RWPE2 (cell line): ENCODE measurements around the gene USP6.

Experiments
- ATAC-seq: fragments of 200-7000 bp; cut with Tn5 transposase; 3 replicates; pipeline ENCODE4 v1.9.1; 2021; ENCODE audit warnings: low read depth
- DNase-seq: peaks from one replicate; pipeline ENCODE4 v3.0.0-alpha.2; 2020; ENCODE audit warnings: low spot score
- H3K27ac ChIP-seq: fragments of 450-650 bp; 2 replicates; pipeline ENCODE4 v1.5.1; 2017; ENCODE audit warnings: mild to moderate bottlenecking; ENCODE audit not compliant: poor library complexity, severe bottlenecking
- H3K27me3 ChIP-seq: fragments of 250-450 bp; sonication (Bioruptor Pico); 2 replicates; pipeline ENCODE4 v1.5.1; 2021; ENCODE audit warnings: mild to moderate bottlenecking, moderate library complexity; ENCODE audit not compliant: insufficient read depth, poor library complexity, severe bottlenecking
- H3K36me3 ChIP-seq: fragments of 250-450 bp; sonication (Bioruptor Pico); 2 replicates; pipeline ENCODE4 v1.5.1; 2020; ENCODE audit warnings: low read depth, mild to moderate bottlenecking, moderate library complexity
- H3K4me1 ChIP-seq: fragments of 250-450 bp; sonication (Bioruptor Pico); 2 replicates; pipeline ENCODE4 v1.5.1; 2021; ENCODE audit warnings: mild to moderate bottlenecking, moderate library complexity; ENCODE audit not compliant: insufficient read depth, poor library complexity, severe bottlenecking
- H3K4me3 ChIP-seq: fragments of 250-450 bp; sonication (Bioruptor Pico); 2 replicates; pipeline ENCODE4 v1.5.1; 2021; ENCODE audit warnings: mild to moderate bottlenecking, moderate library complexity; ENCODE audit not compliant: severe bottlenecking
- H3K9me3 ChIP-seq: fragments of 250-450 bp; sonication (Bioruptor Pico); 2 replicates; pipeline ENCODE4 v1.5.1; 2021; ENCODE audit warnings: mild to moderate bottlenecking, moderate library complexity; ENCODE audit not compliant: severe bottlenecking
- TF ChIP-seq, protein P1 (sequence below): fragments of 450-650 bp; IDR thresholded peaks from one replicate; pipeline ENCODE4 v1.5.1; 2017; ENCODE audit warnings: mild to moderate bottlenecking, moderate library complexity; ENCODE audit not compliant: poor library complexity, severe bottlenecking

USP6 gene

DNA sequence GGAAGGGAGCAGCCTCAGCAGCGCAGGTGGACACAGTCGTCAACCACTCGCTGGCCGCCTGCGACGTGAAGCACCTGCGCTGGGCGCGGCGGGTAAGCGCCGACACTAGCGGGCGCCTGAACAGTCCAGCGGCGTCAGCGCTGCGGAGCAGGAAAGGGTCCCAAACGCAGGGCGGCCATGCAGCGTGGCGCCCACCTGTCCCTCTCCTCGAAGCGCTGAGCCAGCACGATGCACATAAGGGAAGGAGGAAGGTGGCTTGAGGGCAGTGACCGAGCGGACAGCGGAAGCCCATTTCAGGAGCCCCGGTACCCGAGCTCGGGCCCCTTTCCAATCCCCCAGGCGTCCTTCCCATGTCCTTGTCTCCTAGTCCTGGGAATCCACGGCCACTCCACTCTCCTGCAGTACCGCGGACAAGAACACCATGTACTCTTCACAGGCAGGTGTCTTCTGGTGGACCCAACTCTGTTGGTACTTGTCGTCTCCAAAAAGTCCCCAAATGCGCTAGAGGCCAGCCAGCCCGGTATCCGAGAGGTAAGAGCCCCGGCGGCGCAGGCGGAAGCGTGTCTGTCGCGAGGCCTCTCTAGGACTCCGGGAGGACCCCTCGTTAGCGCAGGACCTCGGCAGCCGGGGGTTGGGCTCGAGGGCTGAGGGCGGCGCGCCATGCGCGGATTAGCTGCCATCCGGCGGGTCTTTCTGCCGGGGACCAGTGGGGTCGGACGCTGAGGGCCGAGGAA lies 18.6 kb upstream of the USP6 start:
- peaks cover 37% of the 10 kb centered on the region for H3K9me3 ChIP-seq
- ATAC-seq: no peak
- no peaks in the 10 kb centered on the region for H3K4me1 ChIP-seq
- TF ChIP-seq, protein P1, sequence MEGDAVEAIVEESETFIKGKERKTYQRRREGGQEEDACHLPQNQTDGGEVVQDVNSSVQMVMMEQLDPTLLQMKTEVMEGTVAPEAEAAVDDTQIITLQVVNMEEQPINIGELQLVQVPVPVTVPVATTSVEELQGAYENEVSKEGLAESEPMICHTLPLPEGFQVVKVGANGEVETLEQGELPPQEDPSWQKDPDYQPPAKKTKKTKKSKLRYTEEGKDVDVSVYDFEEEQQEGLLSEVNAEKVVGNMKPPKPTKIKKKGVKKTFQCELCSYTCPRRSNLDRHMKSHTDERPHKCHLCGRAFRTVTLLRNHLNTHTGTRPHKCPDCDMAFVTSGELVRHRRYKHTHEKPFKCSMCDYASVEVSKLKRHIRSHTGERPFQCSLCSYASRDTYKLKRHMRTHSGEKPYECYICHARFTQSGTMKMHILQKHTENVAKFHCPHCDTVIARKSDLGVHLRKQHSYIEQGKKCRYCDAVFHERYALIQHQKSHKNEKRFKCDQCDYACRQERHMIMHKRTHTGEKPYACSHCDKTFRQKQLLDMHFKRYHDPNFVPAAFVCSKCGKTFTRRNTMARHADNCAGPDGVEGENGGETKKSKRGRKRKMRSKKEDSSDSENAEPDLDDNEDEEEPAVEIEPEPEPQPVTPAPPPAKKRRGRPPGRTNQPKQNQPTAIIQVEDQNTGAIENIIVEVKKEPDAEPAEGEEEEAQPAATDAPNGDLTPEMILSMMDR: no peak
- peaks cover 4% of the 10 kb centered on the region for H3K27me3 ChIP-seq
- no peaks in the 10 kb centered on the region for H3K36me3 ChIP-seq
- H3K4me3 ChIP-seq: no peak overlapping the region
- H3K27ac ChIP-seq: no peak overlapping the region
- no peak for DNase-seq

DNA sequence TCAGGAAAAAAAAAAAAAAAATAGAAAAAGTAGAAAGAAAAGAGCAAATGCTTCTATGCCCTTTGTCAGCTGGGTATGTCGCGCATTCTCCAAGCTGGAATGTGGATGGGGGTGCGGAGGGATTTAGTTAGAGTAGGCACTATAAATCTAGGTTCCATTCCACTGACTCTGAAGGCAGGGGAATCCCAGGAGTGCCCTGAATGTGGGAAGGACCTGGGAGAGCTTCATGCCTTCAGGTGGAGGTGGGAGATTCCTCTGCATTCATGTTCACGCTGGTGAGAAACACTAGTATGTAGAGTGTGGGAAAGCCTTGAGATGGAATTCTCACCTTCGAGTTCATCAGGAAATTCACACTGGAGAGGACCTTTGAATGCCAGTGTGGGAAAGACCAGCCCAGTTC lies 16.6 kb upstream of the USP6 start:
- TF ChIP-seq, protein P1: no peak
- peaks cover 20% of the 10 kb centered on the region for H3K9me3 ChIP-seq

DNA sequence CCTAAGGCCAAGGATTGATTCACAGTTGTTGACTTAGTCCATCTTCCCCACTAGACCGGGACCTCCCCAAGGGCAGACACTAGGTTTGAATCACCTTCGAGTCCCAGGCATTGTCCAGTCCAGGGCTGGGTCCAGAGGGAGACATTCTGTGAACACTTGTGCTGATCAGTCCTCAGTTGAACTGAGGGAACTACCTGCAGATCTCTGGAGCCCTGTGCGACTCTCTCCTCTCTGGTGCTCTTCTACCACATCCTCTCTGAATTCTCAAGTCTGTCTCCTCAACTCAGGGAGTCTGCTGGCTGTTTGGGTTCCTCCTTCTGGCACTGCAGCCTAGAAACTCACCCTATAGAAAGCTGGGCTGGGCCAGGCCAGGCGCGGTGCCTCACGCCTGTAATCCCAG lies 15.0 kb upstream of the USP6 start:
- Histone ChIP-seq H3K4me3 (no peak overlapping the region), H3K36me3 (peaks cover 6% of the 10 kb centered on the region), H3K9me3 (peaks cover 27% of the 10 kb centered on the region), H3K27me3 (peaks cover 4% of the 10 kb centered on the region), H3K27ac (no peak overlapping the region), H3K4me1 (no peaks in the 10 kb centered on the region)
- TF ChIP-seq, protein P1: no peak
- DNase-seq (no peak), ATAC-seq (no peak)

More for the DNA sequence above, 16.6 kb upstream of the USP6 start:
- H3K27ac ChIP-seq: no peak overlapping the region
- ATAC-seq (no peak), DNase-seq (no peak)
- H3K36me3 ChIP-seq: no peaks in the 10 kb centered on the region
- H3K4me3 ChIP-seq: no peak overlapping the region
- peaks cover 4% of the 10 kb centered on the region for H3K27me3 ChIP-seq
- no peaks in the 10 kb centered on the region for H3K4me1 ChIP-seq

DNA sequence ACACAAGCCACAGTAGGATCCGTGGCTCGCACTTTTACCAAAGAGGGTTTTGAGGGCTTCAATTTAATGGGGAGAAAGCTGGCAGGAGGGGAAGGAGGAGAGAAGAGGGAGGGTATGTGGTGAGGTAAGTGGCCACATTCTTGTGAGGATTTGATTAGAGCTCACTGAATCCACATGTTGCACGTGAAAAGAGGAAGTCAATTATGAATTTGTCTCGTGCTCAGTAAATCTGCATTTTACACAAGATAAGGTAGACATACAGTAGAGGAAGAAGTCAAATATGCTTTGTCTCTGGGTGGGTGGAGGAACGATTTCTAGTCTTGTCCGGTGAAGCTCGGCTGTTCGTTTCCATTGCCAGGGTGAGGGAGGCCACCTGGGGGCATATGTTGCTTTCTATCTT lies 5.0 kb upstream of the USP6 start:
- TF ChIP-seq, protein P1: no peak
- Histone ChIP-seq H3K36me3 (peaks cover 49% of the 10 kb centered on the region), H3K9me3 (peaks cover 6% of the 10 kb centered on the region), H3K4me3 (peak overlapping the region; percentile 67), H3K27ac (no peak overlapping the region), H3K27me3 (peaks cover 7% of the 10 kb centered on the region), H3K4me1 (no peaks in the 10 kb centered on the region)
- ATAC-seq (no peak), DNase-seq (no peak)
